NCI-H128 (cell line): Measurements from ENCODE around the gene GRM4.
"Not testable (repeated sequence)": the region's sequence is repeated elsewhere in the genome, so short reads cannot be mapped to it uniquely, and the experiment has no call there.

ENCODE experiments used
- DNase-seq: peaks from one replicate; lab custom pipeline; 2025; ENCODE audit not compliant: unreplicated experiment; lab: John Stamatoyannopoulos, UW

GRM4 gene

GRCh38 chr6:34047913-34048867, 97.7 kb downstream of the GRM4 start:
- DNase-seq, result no peak

DNA sequence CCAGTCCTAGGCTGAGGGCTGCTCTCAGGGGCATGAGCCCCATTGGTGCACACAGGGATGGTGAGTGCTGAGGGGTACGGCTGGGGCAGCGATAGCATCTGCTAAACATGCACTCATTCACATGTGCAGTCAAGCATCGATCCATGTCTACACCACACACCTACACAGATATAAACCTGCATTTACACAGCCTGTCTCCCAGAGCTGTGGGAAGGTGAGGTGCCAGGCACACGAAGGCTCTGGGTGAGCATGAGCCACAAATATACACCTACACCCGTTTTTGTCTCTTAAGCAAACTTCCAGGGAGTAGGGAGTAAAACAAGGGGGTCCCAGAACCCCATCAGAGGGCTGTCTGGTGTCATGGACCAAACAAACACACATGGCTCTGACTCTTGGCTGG, 99.3 kb downstream of the GRM4 start:
- no peak for DNase-seq

DNA sequence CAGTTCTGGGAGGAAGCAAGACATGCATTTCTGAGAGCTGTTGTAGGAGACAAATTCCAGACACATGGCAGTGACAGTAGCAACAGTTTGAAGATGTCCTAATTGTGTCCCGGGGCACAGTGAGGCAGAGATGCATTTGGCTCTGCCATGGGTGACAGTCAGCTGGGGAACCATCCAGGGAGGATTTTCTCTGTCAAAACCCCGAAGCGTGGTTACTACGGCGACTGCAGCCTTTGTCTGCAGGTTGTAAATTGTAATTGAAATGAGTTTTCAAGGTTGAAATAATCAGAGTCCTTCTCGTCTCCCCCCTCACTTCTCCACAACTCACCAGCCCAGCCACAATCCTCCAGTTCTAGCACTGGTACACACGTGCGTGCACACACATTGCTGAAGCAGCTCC, 100.1 kb downstream of the GRM4 start:
- no peak for DNase-seq

GRCh38 chr6:34044945-34045595, 100.8 kb downstream of the GRM4 start:
- DNase-seq, result no peak

- no peak for DNase-seq
Observed at GRCh38 chr6:34043359-34043758, 102.5 kb downstream of the GRM4 start.

DNA sequence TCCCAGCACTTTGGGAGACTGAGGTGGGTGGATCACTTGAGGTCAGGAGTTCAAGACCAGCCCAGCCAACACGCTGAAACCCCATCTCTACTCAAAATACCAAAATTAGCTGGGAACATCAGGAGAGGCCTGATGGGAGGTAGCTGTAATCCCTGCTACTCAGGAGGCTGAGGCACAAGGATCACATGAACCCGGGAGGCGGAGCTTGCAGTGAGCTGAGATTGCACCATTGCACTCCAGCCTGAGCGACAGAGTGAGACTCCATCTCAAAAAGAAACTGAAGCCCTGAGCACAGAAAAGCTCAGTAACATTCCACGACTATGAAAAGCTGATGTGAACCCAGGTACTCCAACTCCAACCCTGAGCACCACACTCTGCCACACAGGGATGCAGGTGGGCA, 103.9 kb downstream of the GRM4 start:
- not testable (repeated sequence) for DNase-seq

DNA sequence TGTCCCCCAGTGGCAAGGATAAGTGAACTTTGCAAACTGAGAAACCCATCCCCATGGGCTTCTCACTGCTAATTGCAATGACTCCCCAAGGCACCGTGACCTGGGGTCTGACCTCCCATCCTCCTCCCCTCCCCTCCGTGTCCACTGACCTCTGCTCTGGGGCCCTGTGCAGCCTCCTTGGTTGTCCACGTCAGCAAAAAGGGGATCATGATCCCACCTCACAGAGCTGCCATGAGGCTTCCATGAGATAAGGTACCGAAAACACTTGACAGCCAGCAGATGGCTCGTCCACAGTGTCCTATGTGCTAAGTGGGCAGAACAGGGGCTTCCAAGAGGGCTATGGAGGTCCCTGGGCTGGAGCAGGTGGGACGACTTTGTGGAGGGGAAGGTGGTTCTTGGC, 104.5 kb downstream of the GRM4 start:
- no peak for DNase-seq

GRCh38 chr6:34039943-34040342, 105.9 kb downstream of the GRM4 start:
- no peak for DNase-seq

DNA sequence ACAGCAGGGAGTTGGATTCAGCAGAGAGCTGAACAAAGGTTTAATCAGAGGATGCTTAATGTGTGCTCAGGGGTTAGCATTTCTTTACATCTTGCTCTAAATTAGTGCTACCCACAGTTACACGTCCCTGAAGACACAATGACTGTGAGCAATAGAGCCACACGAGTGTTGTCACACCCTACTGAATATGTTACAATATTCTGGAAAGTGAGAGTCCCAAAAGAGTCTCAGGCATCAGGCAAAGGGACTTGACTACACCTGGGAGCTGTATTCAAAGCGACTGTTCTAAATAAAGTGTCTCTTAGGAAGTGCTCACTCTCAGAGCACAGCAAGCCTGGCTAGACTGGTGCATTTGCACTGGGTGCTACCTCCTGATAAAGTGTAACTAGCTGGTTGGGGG, 108.7 kb downstream of the GRM4 start:
- no peak for DNase-seq

- DNase-seq, result no peak
Observed at GRCh38 chr6:34036357-34037069, 109.4 kb downstream of the GRM4 start.

DNA sequence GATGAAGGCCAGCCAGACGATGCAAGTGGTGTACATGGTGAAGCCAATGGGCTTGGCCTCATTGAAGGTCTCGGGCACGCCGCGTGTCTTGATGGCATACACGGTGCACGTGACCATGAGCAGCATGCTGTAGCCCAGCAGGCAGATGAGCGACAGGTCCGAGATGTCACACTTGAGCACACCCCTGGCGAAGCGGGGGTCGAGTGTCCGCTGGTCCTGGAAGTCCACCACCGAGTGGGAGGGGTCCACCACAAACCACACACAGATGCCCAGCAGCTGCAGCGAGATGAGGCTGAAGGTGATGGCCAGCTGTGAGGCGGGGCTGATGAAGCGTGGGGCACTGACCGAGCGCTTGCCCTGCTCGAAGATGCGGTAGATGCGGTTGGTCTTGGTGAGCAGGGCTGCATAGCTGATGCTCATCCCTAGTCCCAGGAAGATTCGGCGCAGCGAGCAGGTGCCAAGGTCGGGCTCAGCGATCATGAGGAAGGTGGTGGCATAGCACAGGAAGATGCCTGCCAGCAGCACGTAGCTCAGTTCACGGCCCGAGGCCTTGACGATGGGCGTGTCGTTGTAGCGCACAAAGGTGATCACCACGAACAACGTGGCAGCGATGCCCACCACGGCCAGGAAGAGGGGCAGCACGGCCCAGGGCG, 110.1 kb downstream of the GRM4 start:
- DNase-seq, result no peak

GRCh38 chr6:34035161-34035560, 110.7 kb downstream of the GRM4 start:
- no peak for DNase-seq

GRCh38 chr6:34032856-34033255, 113.0 kb downstream of the GRM4 start:
- DNase-seq, result no peak

GRCh38 chr6:34031625-34032383, 114.1 kb downstream of the GRM4 start:
- no peak for DNase-seq

DNA sequence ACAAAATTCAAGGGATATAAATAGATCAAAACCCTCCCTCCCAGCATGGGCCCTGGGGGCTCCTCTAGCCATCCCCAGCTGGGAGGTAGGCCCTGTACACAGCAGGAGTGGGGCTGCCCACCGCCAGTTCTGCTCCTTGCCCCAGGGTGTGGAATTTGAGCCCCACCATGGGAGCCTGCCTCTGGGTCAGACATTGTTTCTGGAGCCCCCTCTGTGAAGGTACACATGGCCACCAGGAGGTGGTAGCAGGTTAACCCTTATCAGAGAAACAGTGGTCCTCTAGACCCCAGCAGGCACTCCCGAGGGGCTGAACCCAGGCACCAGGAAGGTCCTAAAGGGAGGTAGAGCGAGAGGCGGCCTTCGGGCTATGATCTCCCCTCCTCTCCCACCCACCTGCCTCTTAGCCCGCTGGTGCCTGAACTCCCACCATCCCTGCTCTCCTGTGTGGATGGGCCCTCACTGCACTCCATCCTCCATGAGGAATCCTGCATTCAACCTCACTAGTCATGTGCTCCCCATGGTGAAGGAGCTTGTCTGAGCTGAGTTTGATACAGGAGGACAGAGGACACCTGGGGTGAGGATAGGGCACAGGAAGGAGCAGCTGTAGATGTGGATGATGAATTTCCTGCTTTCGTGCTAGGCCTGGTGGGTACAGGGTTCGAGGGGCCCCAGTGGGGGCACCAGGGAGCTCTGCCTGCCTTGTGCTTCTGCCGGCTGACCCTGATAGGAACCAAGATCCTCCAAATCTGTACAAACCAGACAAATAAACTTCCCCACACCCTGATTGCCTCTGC, 114.9 kb downstream of the GRM4 start:
- DNase-seq, result no peak

GRCh38 chr6:34029489-34030280, 116.2 kb downstream of the GRM4 start:
- no peak for DNase-seq

GRCh38 chr6:34028691-34029360, 117.1 kb downstream of the GRM4 start:
- no peak for DNase-seq

DNA sequence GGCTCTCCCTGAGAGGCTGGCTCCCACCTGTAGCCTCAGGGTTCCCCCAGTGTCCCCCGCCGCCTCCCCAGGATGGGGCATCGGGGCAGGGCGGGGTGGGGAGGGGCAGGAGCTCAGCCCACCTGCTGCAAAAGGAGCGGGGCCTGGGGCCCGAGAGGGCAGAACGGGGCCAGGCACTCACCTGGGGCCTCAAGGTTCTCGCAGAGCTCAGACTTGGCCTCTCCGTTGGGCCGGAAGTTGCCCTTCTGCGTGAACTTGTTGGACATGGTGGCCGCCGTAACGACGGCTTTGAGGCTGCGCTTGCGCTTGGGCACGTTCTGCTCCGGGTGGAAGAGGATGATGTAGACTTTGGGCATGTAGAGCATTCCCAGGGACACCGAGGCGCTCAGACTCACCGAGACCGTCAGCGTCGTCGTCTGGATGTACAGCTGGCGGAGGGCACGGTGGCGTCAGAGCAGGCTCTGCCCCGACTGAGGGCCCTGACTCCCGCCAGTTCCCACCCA, 117.9 kb downstream of the GRM4 start:
- DNase-seq, result no peak
